ENCODE results near the gene MYH9.
A peak's percentile ranks its signal among the peaks of the same experiment; 100 is the strongest.
"Not testable (repeated sequence)": the region's sequence is repeated elsewhere in the genome, so short reads cannot be mapped to it uniquely, and the experiment has no call there.

The MYH9 gene

DNA sequence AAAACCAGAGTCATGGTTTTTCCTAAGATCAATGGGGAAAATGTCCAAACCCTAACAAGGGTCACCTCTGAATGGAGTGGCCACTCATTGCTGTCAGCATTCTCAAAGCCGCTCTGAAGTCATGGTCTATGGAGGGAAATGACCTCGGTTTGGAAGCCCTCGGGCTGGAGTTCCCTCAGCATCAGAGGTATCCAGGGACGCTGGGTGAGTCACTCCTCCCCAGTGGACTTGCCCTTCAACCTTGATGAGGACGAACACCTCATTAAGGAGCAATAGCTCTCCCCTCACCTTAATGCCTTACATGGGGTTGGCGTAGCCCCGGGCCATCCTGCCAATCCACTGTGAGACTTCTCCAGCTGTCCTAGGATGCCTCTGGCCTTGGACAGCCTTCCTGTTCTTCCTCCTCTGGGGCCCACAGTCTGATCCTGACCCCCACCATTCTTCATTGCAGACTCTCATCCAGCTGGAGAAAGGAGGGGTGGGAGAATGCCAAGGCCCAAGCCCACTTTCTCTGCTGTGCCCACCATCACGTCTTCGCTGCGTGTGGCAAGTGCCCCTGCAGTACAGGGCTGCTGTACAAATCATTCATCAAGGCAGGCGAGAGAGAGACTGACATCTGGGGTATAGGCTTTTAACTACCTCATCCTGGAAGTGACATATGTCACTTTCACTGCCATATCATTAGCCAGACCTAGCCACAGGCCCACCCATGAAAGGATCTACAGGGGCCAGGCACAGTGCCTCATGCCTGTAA is 25.4 kb upstream of the MYH9 start:
- no peak for DNase-seq

DNA sequence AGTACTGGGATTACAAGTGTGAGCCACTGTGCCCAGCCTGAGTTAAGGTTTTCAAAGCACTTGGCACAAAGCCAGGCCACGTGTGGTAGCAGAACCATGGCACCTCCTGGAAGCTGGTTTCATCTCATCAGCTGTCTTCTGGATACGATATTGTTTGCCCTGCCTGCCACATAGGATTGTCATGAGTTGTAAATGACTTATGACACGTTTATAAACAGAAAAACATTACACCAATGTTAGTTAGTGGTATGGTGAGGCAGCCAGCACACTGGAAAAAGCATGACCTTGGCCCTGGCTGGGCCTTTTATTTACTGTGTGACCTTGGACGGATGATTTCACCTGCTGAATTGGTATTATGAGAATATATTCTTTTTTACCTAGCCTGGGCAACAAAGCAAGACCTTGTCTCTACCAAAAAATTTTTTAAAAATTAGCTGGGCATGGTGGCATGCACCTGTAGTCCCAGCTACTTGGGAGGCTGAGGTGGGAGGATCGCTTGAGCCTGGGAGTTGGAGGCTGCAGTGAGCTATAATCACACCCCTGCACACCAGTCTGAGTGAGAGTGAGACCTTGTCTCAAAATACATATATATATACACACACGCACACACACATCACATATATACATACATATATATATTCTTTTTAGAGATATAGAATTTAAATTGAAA is 24.0 kb upstream of the MYH9 start:
- peak; percentile 46 for DNase-seq

DNA sequence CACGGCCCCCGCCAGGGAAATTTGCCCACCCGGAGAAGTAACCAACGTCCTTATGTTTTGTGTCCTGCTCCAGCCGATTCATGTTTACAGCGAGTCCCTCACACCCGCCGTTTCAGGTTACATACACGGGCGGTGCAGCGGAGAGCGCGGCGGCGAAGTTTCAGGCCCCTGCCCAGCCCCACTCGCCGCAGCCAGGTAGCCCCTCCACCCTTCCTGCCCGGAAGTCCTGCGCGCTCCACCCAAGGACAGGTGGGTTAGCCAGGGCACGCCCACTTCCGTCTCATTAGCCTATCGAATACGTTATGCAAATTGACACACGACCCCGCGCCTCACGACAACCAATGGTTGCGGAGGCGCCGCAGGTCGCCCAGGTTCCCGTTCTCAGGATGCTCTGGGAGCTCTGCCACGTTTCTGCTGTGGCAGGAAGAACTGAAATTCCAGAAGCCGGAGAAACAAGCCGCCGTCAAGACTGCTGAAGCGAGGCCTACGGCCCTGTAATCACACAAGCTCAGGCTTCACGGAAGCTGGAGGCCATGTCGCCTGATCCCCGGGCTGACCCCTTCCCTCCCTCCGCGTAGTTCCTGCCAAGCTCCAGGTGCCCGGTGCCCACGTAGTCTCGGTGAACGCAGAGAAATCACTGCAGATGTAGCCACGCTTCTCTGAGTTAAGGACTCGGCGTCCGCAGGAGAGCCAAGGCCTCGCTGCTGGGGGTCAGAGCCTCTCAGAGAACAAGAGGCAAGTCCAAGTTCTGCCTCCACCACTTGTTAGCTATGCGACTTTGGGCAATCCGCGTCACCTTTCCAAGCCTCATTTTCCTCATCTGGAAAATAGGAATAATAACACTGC is 22.4 kb upstream of the MYH9 start:
- DNase-seq: peak; percentile 98

DNA sequence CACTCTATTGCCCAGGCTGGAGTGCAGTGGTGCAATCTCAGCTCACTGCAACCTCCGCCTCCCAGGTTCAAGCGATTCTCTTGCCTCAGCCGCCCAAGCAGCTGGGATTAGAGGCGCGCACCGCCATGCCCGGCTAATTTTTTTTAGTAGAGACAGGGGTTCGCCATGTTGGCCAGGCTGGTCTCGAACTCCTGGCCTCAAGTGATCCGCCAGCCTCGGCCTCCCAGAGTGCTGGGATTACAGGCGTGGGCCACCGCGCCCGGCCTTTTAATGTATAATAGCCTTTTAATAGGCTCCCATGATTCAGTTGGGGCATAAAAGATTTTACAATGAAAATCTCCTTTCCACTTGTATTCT is 21.8 kb upstream of the MYH9 start:
- not testable (repeated sequence) for DNase-seq

DNA sequence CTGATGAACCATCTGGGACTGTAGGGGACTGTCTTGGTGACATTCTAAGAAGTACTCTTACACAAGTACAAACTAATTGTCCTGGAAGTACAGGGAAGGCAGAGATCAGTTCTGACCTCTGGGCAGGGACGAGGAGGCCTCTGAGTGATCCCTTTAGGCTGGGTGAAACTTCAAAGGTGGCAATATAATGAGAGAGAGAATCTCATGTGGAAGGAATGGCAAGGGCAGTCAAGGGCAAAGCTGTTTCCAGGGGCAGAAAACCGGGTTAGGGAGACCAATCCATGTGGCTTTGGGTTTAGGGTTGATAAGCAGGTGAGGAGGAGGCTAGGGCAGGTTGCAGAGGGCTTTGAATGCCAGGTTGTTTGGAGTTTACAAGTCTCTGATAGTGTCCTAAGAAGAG is 21.3 kb upstream of the MYH9 start:
- no peak for DNase-seq

DNA sequence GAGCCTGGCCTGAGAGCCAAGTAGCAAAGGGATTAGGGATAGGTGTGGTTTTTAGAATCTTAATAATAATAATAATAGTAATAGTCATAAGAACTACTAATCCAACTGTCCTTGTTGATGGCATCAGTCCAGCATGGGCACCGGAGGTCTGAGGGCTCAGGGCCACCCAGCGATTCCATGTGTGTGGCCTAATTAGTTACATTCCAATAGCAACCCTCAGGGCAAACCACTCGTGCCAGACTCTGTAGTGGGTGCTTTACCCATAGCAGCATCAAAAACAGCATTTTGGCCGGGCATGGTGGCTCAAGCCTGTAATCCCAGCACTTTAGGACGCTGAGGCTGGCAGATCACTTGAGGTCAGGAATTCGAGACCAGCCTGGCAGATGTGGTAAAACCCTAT is 19.0 kb upstream of the MYH9 start:
- no peak for DNase-seq

DNA sequence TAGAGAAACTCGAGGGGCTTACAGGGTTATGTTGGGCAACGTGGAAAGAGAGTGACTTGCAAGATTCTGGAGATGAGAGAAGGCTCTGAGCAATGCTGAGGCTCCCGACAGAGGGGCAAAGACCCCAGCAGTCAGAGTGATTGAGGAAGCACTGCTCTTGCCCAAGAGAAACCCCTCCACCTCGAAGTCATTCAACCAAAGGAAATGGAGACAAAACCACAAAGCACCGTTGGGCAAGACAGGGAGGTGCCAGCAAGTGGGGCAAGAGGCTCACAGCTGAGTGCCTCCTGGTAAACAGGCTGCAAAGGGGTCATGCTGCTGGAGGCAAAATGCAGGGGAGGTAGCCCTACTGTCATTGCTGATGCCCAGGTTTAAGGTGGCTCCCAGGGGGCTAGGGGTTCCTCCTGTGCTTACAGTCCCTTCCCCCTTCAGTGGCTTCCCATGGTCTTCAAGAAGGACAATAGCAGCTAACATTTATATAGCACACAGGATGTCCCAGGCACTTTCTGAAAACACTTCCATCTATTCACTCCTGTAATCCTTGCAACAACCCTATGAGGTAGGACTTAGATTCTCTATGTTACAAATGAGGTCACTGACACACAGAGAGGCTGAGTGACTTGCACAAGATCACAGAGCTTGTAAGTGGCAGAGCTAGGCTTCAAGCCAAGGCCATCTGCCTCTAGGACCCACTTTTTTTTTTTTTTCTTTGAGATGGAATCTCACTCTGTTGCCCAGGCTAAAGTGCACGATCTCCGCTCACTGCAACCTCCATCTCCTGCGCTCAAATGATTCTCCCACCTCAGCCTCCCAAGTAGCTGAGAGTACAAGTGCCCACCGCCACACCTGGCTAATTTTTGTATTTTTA is 18.1 kb upstream of the MYH9 start:
- no peak for DNase-seq

DNA sequence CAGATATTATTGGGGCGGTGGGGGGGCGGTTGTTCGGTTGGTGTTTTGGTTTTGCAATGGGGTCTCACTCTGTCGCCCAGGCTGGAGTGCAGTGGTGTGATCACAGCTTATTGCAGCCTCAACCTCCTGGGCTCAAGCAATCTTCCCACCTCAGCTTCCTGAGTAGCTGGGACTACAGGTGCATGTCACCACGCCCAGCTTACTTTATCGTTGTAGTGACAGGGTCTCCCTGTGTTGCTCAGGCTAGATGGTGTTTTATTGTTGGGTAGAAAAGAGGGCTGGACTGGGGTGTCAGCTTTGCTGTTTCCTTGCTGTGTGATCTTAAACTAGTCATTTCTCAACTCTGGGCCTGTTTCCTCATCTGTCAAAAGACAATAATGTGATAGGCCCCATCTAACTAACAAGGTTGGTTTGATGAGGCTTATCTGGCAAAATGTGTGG is 17.5 kb upstream of the MYH9 start:
- DNase-seq: no peak

DNA sequence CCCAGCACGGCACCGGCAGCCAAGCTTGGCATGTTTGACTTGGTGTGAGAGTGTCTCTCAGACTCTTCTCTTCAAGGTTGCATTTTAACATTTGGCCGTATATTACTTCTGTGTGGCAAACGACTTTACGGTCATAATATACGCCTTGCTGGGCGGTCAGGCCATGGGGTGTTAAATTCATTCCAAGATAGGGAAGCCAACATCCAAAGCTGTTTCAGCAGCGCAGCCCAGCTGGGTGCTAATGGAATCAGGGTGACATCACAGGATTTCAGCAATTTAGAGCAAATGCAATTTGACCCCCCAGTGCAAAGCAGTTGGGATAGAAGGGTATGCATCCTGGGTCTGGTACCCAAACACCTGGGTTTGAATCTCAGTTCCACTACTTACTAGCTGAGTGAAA is 16.7 kb upstream of the MYH9 start:
- DNase-seq: no peak

DNA sequence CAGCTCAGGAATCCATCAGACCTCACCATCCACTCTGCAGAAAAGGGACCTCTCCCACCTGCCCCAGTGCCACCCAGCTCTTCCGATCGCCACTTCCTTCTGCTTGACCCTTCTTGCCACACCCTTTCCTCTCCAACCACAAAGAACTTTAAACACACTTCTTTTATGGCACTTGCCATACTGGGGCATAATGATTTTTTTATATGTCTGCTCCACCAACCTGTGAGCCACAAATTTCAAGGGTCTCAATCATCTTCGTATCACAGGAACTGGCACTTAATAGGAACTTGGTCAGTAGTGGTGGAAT is 11.7 kb upstream of the MYH9 start:
- DNase-seq: no peak

DNA sequence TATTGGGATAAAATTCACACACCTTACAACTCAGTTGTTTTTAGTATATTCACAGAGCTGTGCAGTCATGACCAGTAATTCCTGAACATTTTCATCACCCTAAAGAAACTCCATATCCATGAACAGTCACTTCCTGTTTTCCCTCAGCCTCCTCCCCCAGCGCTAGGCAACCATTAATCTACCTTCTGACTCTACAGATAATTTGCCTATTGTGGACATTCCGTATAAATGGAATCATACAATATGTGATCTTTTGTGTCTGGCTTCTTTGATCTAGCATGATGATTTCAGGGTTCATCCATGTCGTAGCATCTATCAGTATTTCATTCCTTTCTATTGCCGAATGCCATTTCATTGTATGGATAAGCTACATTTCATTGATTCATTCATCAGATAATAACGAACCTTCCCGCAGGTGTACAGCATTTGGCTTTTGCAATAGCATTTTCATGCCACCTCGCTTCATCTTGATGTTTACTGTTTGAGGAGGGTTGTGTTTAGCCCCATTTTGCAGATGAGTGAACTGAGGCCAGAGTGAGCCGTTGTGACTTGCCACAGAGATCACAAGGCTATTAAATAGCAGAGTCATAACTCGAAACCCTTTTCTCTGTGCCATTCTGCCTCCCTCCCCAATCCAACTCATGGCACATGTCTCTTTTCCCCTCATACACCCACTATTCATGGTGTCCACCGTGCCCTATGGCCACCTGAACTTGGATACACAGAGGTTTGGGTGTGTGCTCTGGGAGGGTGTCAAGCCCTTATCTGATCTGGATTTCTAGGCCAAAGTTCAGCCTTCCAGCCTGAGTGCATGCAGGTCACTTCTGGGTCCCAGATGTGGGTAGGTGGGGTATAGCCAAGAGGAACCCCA is 11.1 kb upstream of the MYH9 start:
- no peak for DNase-seq

DNA sequence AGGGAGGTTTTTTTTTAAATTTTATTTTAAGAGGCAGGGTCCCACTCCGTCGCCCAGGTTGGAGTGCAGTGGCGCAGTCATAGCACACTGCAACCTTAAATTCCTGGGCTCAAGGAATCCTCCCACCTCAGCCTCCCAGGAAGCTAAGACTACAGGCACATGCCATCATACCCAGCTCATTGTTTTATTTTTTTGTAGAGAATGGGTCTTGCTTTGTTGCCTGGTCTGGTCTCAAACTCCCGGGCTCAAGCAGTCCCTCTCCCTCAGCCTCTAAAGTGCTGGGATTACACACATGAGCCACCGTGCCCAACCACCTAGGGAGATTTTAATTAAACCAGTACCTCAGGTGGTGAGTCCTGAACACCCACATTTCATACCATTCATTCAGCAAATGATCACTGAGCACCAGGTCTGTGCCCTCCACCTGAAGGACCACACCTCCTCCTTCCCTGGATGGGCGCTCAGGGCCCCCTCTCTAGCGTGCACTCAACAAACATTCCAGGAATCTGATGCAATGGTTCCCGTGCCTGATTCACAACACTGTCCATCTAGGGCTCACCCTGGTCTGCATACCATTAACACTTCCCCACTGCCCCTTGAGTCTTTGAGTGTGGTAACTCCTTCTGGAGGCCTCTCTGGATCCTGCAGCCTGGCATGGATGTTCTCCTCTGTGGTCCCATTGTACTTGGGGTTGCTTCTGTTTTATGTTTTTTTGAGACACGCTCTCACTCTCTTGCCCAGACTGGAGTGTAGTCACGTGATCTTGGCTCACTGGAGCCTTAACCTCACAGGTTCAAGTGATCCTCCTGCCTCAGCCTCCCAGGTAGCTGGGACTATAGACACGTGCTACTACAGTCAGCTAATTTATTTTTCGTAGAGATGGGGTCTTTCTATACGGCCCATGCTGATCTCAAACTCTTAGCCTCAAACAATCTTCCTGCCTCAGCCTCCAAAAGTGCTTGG is 9.6 kb upstream of the MYH9 start:
- DNase-seq: no peak

DNA sequence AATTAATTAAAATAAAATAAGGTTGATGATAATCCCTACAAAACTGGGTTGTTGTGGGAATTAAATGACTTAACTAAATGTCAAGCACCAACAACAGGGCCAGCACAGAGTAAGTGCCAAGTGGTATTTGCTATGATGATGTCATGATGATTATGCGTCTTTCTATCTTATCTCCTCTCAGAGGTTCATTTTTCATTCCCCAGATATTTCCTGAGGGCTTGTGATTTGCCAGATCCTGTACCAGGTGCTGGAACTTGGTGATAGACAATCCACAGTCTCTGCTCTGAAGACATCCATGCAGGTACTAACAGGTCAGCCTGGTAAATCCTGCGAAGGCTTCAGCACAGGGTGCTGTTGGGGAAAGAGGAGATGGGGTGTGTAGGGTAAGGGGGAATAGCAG is 8.1 kb upstream of the MYH9 start:
- DNase-seq: no peak

DNA sequence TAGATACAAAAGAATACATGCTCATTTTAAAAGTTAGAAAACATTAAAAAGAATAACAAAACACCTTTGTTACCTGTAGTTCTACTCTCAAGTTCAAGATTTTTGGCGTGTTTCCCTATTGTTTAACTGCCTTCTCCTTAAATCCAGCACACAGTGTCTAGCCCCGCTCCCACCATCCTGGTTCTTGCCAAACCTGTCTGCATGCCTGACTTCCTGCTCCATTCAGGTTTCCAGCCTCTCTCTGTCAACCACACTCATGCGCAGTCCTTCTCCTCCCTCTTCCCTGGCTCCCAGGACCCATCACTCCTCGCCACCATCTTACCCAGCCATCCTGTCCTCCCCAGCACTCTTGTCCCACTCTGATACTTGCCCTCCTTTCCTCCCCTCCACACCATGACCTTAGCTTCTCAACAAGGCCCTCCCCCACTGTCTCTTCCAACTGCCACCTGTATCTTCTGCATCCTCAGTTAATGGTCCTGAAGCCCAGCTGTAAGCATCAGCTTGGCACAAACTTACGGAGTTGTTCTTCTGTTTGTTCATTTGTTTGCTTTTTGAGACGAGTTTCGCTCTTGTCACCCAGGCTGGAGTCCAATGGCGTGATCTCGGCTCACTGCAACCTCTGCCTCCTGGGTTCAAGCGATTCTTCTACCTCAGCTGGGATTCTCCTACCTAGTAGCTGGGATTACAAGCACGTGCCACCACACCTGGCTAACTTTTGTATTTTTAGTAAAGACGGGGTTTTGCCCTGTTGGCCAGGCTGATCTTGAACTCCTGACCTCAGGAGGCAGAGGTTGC is 7.5 kb upstream of the MYH9 start:
- DNase-seq: peak; percentile 61

DNA sequence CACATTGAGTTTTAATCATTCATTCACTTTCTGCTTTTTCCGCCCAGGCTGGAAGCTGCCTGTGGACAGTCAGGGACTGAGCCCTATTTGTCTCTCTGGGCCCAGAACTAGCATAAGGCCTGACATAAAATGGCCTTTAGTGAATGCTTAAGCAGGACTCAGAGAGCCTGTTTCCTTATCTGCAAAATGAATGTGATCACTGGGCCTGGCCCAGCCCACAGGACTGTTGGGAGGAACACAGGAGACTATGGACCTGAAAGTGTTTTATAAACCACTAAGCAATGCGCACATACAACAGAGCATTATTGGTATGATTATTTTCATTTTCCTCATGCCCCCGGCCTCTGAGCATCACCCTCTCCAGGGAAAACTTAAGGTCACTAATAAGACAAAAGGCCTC is 3.9 kb upstream of the MYH9 start:
- DNase-seq: no peak

DNA sequence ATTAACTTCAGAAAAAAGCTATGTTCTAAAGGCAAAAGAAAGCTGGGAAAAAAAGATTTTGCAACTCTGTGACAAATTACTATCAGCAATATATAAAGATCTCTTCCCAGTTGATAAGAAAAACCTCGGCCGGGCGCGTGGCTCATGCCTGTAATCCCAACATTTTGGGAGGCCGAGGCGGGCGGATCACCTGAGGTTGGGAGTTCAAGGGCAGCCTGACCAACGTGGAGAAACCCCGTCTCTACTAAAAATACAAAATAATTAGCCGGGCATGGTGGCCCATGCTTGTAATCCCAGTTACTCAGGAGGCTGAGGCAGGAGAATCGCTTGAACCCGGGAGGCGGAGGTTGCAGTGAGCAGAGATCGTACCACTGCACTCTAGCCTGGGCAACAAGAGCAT is 1.4 kb upstream of the MYH9 start:
- not testable (repeated sequence) for DNase-seq

DNA sequence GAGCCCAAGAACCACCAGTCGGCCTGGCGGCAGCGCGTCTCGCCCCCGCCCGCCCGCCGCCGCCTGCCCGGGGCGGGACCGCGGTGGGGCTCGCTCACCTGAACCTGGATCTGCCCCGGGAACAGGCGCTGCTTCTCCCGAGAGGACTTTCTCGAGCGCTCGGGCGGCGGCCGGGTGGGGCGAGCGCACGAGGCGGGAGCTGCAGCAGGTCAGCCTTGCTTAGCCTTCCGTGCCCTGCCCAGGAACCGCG is 133 bp downstream of the MYH9 start:
- no peak for DNase-seq

DNA sequence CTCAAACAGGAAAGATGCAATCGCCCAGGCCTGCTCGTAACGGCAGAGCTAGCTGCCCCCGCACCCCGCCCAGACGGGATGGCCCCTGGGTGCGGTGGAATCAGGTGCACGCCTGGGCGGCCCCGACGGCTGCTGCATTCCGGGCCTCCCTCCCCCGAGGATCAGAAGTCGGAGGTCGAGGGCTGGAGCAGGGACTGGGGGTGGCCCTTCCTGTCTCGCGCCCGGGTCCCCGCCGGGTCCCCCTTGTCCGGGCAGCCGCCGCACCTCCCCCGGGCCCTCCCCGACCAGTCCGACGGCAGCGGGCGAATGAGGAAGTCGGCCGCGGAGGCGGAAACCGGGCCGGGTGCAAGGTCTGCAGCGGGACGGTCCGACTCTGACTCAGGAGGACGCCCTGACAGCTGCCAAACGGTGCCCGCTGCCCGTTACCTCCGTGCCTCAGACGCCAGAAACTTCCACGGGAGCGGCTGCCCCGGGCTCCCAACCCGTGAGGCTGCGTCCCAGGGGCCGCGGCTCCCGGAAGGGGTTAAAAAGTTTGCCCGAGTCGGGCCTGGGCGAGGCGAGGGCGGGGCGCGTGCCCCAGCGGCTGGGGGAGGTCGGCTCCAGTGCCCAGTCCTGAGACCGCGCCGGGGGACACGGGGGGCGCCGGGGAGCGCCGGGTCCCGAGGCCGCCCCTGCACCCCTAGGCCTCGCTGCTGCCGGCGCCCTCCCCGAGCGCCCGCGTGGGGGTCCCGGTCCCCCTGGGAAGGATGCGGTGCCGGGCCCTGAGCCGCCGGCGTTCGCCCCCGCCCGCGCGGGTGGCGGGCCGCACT is 663 bp downstream of the MYH9 start:
- DNase-seq: no peak

DNA sequence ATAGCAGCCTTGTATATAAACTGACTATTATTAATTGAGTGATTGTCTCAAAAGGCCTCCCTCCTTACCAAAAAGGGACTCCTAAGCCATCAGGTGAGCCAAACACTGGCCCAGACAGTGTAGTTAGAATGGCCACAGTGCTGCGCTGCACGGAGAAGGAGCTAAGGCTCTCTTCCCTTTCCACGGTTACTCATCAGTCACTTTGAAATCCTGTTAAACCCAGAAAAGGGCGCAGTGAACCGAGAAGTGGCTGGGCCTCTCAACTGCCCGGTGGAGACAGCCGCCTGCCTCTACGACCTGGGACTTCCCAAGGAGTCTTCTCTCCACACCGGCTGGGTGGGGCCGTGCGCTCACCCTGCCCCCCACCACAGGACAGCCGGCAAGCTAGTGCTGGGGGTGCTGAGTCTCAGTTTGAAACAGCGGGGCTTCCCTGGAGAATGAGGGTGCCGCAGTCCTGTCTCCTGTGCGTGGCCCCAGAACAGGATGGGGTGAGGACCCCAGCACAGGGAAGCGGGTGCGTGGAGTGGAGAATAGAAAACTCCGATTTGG is 1.3 kb downstream of the MYH9 start:
- DNase-seq: no peak

Measured in NCI-H510A (cell line).